HG02623 (cell line): ENCODE results near the gene UTP14C.
"Not testable (repeated sequence)": the region's sequence is repeated elsewhere in the genome, so short reads cannot be mapped to it uniquely, and the experiment has no call there.

Source experiments
- ATAC-seq: cut with Tn5 transposase; IDR thresholded peaks from one replicate; pipeline ENCODE4 v1.9.1; 2021; ENCODE audit warnings: moderate library complexity; ENCODE audit not compliant: unreplicated experiment

UTP14C gene

GRCh38 chr13:52003541-52003940 is 20.9 kb upstream of the UTP14C start:
- ATAC-seq, result no peak

DNA sequence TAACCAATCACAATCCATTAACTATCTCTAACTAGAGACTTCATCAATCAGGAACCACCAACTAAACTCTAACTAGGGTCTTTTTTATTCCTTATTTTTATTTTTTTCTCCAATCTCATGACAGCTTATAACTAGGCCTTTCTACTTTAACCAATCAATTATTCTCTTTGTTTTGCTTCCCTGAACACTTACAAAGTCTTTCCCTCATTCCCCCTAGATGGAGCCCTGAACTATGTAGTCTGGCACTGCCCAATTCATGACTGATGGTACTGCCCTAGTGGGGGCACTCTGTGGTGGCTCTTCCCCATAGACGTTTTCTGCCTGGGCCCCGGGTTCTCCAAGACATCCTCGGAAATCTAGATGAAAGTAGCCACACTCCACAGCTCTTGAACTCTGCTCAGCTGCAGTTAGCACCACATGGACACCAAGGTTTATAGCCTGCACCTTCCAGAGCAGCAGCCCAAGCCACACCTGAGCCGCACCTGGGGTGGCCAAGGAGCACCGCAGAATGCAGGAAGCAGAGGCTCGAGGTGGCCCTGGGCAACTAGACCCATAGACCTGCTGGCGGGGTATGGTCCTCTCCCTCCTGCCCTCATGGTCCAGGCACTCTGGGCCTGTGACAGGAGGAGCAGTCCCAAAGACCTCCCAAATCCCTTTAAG is 19.9 kb upstream of the UTP14C start:
- no peak for ATAC-seq

DNA sequence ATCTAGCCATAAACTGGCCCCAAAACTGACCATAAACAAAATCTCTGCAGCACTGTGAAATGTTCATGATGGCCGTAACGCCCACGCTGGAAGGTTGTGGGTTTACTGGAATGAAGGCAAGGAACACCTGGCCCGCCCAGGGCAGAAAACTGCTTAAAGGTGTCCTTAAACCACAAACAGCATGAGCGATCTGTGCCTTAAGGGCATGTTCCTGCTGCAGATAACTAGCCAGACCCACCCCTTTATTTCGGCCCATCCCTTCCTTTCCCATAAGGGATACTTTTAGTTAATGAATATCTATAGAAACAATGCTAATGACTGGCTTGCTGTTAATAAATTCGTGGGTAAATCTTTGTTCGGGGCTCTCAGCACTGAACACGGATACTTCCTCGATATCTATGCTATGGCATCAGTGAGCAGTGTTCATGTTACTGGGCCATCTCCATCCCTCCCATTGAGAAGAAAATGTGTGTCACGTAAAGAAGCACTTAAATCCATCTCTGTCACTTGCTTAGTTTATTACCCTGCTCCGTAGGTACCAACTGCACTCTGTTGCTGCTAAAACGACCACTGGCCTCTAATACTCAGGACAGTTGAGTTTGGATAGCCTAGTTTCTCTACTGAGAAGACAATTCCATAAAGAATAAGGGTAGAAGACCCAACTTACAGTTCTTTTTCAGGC is 18.5 kb upstream of the UTP14C start:
- ATAC-seq, result no peak

GRCh38 chr13:52006523-52007245 is 17.8 kb upstream of the UTP14C start:
- no peak for ATAC-seq

DNA sequence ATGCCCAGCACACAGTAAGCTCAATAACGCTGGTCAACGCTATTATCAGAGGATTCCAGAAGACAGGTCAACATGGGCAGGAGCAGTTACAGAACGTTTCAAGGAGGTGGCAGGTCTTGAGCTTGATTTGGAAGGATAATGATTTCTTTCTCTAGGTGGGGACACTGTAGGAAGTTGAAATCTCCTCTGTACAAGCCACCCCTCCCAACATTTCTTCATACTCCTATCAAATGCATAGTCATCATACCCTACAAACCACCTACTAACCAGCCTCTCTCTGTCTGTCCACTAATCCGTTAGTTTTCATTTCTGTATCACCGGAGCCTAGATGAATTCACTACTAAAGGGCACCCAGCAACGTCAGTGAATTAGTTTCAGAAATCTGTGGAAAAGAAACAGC is 14.5 kb upstream of the UTP14C start:
- no peak for ATAC-seq

GRCh38 chr13:52010890-52011631 is 13.4 kb upstream of the UTP14C start, which contains the start of gene ATP7B:
ATP7B (minus strand) TSS chr13:52011450; CDS start chr13:52011337, 113 bp downstream.
- no peak for ATAC-seq

GRCh38 chr13:52011632-52012511 is 12.6 kb upstream of the UTP14C start, which contains the start of gene ALG11:
ALG11 (plus strand) TSS chr13:52012398; CDS start chr13:52012419, 21 bp downstream.
- ATAC-seq, result peak; percentile 99

GRCh38 chr13:52012512-52012836 is 12.0 kb upstream of the UTP14C start:
- no peak for ATAC-seq

GRCh38 chr13:52016296-52016695 is 8.2 kb upstream of the UTP14C start:
- no peak for ATAC-seq

DNA sequence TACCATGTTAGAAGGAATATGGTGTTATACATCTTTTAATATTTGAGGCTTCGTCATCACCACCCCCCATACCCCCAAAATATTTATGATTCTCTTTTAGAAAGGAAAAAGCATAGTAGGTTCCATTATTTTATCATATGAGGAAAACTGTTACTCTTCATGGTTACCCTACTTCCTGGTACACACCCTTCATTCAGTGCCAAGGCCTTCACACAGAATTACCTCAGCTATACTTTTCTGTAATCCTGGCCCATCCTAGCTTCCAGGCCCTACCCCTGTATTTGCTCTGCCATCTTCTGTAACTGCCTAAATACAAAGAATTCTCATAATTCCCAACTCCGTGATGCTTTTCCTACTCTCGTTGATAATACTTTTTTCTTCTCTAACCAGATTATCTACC is 4.3 kb upstream of the UTP14C start:
- no peak for ATAC-seq

GRCh38 chr13:52022356-52022755 is 2.1 kb upstream of the UTP14C start:
- ATAC-seq, result no peak

- ATAC-seq, result no peak
Observed at GRCh38 chr13:52025475-52026245, 1.2 kb downstream of the UTP14C start.

GRCh38 chr13:52026246-52026626 is 1.7 kb downstream of the UTP14C start:
- no peak for ATAC-seq

GRCh38 chr13:52027832-52028231 is 3.3 kb downstream of the UTP14C start:
- no peak for ATAC-seq

- no peak for ATAC-seq
Observed at GRCh38 chr13:52029569-52029968, 5.1 kb downstream of the UTP14C start.

DNA sequence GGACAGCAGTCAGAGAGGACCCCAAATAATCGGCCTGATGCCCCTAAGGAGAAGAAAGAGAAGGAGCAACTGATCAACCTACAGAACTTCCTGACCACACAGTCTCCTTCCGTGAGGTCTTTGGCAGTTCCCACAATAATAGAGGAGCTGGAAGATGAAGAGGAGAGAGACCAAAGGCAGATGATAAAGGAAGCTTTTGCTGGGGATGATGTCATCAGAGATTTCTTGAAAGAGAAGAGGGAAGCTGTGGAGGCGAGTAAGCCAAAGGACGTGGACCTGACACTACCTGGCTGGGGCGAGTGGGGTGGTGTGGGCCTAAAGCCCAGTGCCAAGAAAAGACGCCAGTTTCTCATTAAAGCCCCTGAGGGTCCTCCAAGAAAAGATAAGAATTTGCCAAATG is 5.9 kb downstream of the UTP14C start:
- ATAC-seq, result not testable (repeated sequence)

DNA sequence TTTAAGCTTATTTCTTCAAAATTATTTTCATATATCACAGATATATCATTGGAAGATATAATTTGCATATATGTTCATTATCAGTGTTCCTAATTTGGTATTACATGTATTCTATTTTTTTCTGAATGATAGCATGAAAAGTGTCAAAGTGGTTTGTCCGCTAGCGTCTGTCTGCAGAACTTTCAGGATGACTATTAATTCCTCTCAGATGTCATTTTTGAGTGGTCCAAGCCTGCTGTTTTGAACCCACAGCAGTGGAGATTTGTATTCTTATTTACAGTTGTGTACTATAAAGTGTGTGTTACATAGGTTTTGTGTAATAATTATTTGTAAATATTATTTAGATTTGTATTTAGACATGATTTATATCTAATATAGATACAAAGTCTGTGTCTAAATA is 8.5 kb downstream of the UTP14C start:
- ATAC-seq, result no peak

DNA sequence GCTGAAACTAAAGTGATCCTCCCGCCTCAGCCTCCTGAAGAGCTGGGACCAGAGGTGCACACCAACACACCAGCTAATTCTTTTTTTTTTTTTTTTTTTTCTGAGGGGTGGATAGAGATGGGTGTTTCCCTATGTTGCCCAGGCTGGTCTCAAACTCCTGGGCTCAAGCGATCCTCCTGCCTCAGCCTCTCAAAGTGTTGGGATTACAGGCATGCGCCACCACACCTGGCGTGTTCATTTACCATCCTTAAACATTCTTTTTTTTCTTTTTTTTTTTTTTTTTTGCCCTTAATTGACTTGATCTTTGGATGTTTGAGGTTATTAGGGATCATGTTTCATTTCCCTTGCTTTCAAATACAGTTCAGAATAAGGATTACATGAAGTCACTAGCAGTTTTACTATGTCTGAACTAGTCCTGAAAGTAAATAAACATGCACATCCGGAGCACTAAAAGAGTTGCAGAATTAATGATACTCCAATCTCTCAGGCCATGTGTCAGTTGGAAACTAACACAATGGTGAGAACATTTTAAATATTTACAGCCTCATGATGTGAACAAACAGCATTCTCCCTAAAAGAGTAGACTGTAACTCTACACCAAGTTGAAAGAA is 10.2 kb downstream of the UTP14C start:
- ATAC-seq, result no peak

- ATAC-seq, result no peak
Observed at GRCh38 chr13:52036037-52036436, 11.5 kb downstream of the UTP14C start.
